T-helper 22 cell (primary cell): ENCODE data around the gene MAPKBP1.

ENCODE experiments used
- DNase-seq: peaks from one replicate; pipeline ENCODE4 v3.0.0-alpha.2; 2020; ENCODE audit warnings: low read depth

MAPKBP1 gene

DNA sequence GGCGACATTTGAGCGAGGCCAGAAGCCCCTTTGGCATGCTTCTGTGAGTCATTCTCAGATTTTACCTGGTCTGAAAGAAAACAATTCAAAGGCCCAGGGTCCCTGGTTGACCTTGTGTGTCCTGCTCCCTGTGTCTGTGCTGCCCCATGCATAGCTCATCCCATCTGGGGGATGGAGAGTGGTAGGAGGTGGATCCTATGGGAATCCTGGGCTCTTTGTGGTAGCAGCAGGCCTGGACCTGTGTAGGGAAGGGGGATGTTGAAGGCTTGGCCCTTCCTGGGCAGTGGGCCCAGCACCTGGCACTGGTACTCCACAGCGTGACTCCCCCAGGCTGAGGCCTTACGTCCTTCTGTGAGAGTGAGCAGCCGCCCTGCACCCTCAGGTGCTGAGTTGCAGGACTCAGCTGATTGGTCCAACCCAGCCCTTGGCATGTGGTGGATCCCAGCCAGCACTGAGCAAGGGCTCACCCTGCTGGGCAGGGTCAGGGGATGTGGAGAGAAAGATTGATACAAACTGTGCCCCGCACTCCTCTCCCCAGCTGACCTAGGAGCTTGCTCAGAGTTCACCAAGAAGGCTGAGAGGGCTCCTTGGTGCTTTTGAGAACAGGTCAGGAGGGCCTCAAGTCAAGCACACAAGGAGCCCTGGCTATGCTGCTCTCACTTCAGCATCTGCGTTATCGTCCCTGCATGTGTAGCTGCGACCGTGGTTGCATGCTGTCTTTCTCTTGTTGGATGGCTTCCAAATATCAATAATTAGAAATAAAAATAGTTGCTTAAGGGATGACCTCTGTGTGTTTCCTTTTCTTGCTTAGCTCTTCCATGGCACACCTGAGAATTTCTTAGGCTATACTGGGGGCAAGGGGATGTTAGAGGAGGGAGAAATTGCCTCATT, 32.3 kb downstream of the MAPKBP1 start:
- no peak for DNase-seq

DNA sequence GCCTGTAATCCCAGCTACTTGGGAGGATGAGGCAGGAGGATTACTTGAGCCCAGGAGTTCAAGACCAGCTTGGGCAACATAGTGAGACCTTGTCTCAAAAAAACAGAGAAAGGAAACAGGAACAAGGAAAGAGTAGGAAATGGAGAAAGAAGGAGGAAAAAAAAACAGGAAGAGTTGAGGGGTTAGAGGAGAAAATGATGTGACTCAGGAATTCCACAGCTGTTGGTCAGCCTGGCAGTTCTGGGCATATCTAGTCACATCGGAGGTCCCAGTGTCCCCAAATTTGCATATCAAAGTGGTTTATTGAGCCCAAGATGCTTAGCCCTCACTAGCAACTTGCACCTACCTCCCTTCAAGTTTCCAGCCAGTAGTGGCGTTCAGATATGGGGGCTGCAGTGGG, 34.8 kb downstream of the MAPKBP1 start:
- no peak for DNase-seq

DNA sequence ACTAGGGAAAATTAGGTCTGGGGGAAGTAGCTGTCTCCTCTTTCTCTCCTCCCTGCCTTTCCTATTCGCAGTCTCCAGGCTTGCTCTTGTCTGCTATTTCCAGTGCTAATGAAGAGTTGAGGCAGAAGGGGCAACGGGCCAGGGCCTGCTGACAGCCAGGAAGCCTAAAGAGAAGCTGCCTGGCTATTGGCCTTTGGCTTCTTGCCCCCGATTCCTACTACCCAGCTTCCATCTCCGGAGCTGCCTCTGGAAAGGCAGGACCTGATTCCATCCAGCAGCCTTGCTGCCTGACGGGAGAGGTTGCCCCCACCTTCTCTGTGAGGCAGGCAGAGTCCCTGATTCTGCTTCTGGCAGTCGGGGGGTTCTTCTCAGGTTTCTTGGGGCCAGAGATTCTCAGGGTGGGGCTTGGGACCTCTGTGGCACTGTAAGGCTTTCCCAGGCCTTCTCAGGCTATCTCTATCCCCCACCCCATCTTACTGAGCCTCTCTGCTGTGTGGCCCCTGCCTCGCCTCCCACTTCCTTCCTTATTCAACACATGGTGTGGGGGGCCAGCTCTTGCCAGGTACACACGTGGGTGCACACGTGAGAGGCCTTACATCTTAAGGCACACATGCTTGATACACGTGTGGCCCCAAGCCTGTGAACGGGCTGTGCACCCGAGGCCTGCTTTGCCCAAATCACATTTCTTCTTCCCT, 35.4 kb downstream of the MAPKBP1 start:
- DNase-seq, result no peak

DNA sequence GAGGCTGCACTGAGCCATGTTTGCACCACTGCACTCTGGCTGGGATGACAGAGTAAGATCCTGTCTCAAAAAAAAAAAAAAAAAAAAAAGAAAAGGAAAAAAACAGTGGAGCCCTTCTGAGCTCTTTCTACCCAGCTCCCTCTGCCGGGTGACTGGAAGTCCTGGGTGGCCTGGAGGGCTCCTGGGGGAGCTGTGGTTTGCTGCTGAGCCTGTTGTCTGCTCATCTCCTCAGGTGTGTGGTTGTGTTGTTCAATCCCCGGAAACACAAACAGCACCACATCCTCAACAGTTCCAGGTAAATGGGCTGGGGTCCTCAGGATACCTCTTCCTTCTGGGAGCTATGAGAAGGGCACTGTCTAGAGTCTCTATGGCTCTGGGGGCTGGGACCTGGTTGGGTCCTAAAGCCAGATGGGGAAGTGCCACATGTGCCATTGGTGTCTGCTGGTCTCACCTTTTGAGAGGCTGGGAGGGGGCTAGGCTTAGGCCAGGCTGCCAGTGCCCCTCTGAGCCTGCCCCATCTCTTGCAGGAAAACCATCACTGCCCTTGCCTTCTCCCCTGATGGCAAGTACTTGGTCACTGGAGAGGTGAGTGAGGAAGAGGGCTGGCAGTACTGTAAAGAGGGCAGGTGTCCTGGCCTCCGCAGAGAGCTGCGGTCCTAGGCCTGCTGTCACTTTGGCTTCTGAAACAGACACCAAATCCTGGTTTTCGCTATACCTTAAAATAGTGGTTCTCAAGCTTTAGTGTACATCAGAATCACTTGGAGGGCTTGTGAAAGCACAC, 36.6 kb downstream of the MAPKBP1 start:
- no peak for DNase-seq

DNA sequence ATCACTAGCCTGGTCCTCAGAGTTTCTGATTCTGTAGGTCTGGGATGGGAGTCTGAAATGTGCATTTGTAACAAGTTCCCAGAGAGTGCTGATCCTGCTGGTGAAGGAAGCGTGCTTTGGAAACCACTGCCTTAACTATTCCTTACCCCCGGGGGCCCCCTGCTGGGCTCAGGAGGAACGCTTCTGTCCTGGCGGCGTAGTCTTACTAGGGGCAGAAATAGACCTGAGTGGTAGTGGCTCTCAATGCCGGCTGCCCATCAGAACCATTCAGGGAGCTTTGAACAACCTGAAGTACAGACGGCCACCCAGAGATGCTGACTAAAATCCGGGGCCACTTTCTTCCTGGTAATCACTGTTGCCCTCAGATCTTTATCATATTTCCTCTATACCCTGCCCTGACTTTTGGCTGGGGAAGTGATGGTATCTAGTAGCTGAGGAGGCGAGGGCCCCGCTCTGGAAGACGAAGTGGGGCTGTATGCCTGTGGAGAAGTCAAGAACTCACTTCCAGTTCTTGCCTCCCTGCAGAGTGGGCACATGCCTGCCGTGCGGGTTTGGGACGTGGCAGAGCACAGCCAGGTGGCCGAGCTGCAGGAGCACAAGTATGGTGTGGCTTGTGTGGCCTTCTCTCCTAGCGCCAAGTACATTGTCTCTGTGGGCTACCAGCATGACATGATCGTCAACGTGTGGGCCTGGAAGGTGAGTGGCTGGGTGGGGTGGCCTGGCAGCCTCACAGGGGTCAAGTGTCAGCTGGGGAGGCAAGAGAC, 37.3 kb downstream of the MAPKBP1 start:
- DNase-seq, result peak; percentile 45

DNA sequence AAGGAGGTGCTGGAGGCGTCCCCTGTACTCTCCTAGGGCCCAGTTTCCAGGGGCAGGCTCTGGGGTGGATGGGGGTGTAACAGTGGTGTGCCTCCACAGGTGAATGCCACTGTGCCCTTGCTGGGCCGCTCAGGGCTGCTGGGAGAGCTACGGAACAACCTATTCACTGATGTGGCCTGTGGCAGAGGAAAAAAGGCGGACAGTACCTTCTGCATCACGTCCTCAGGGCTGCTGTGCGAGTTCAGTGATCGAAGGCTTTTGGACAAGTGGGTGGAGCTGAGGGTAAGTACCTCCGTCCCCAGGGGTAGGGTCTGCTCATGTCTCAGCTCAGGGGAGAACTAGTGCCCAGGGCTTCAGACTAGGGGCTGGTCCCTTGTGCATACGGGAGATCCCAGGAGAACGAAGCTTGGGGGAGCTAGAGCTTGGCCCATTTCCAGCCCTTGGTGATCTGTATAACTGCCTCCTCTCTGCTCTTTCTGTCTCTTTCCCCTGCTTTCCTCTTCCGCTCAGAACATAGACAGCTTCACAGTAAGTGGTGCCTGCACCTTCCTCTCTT, 38.6 kb downstream of the MAPKBP1 start:
- no peak for DNase-seq

DNA sequence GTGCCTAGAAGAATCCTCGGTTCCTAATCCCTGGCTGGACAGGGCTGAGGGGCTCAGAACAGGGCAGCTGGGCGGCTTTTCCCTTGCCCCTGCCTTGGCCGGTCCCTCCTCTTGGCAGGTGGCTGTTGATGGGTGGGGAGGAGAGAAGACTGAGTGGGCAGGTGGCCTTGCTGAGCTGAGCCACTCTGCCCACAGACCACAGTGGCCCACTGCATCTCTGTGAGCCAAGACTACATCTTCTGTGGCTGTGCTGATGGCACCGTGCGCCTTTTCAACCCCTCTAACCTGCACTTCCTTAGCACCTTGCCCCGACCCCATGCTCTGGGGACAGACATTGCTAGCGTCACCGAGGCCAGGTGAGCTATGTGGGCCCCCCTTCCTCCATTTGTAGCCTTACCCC, 39.1 kb downstream of the MAPKBP1 start:
- no peak for DNase-seq

DNA sequence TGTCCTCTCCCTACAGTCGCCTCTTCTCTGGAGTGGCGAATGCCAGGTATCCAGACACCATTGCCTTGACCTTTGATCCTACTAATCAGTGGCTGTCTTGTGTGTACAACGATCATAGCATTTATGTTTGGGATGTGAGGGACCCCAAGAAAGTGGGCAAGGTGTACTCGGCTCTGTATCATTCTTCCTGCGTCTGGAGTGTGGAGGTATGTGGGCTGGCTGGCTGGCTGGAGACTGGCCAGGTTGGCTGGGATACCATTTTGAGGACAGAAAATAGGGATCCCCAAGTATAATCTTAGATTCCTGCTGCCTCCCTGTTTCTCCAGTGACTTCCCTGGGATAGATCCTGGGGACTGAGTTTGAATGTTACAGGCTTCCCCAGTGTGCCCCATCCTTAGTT, 40.2 kb downstream of the MAPKBP1 start:
- no peak for DNase-seq

DNA sequence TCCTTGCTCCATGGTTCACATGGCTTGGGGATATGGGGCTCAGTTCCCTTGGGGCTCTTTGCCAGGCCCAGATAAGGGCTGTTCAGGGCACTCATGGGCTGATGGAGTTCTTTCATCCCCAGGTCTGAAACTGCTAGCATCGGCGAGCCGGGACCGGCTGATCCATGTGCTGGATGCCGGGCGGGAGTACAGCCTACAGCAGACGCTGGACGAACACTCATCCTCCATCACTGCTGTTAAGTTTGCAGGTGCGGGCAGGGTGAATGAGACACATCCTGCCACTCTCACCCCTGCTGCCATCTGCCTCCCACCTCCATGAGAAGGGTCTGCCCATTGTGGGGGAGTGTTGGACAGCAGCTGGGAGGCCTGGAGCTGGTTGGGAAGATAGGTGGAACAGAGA, 42.5 kb downstream of the MAPKBP1 start:
- no peak for DNase-seq

DNA sequence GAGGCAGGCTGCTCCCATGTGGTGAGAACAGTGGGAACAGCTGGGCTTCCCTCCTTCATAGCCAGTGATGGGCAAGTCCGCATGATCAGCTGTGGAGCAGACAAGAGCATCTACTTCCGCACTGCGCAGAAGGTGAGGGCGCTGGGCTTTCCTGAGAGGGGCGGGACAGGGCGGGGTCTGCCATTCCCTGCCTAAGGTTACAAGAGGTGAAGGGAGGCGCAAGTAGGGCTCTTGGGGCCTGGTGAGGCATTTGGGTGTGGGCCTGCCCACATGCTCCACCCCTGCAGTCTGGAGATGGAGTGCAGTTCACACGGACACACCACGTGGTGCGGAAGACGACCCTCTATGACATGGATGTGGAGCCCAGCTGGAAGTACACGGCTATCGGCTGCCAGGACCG, 43.0 kb downstream of the MAPKBP1 start:
- DNase-seq, result no peak

DNA sequence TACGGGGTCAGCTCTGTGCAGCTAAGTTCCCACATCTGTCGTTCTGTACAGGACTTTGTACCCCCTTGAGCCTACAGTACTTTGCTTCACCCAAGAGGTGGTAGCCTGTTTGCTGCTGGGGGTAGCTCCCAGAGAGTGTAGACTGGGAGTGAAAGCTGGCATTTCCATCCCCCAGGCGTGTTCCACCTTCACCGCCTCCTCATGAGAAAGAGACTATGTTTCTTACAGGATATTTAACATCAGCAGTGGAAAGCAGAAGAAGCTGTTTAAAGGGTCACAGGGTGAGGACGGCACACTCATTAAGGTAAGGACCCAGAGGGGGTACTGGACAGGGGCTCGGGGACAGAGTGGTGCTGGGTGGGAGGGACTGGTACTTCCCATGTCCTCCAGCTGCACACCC, 43.5 kb downstream of the MAPKBP1 start:
- DNase-seq, result no peak

DNA sequence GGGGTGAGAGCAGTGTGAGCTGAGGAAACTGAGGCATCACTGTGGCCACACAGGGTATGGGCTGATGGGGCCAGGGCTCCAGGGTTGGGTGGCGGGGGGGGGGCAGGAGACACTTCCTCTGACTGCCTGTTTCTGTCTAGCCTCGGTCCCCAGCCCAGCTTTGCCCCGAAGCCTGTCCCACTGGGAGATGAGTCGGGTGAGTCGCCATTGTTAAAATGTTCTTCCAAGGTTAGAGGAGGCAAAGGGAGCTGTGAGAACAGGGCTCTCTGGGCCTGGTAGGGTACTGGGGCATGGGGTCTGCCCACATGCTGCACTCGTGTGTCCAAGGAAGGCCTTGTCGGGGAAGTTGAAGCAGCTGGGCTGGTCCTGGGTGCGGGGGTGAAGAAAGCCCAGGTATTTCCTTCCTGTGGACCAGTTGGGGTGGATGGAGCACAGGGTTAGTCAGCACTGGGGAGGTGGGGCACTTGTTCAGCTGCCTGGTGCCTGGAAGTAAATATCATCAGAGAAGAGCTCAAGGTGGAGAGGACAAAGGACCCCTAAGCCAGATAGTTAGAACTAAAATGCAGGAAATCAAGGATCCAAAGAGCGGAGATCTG, 45.3 kb downstream of the MAPKBP1 start:
- DNase-seq, result no peak

DNA sequence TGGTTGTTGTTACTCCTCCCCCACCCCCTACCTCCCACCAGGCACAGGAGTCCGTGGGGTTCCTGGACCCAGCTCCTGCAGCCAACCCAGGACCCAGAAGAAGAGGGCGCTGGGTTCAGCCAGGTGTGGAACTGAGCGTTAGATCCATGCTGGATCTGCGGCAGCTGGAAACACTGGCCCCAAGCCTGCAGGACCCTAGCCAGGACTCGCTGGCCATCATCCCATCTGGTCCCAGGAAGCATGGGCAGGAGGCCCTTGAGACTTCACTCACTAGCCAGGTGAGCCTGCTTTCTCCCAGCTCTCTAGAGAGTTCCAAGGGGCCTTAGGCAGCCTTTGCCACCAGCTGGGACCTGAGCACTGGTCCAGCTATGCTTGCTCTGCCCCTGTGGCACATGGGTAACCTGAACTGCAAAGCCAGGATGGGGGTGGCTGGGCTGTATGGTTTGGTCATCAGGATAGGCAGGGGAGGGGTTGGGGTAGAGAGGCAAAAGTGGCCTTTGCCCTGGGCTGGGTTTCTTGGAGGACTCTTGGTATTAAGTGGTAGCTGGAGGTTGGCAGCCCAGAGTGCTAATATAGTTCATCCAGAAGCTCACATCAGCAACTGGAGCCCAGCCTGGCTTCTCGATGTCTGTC, 46.6 kb downstream of the MAPKBP1 start:
- DNase-seq, result no peak

DNA sequence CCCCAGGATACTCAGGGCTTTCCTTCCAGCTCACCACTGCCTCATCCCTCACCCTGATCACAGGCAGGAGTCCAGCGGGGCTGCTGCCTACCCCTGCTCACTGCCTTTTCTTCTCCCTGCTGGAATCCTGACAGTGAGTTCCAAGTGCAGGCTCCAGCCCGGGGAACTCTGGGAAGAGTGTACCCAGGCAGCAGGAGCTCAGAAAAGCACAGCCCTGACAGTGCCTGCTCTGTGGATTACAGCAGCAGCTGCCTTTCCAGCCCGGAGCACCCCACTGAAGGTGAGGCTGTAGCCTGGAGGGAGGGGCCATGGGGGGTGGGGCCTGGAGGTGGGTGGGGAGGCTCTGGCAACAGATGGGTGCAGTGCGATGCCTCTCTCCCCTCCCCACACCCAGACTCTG, 47.5 kb downstream of the MAPKBP1 start:
- DNase-seq, result no peak

DNA sequence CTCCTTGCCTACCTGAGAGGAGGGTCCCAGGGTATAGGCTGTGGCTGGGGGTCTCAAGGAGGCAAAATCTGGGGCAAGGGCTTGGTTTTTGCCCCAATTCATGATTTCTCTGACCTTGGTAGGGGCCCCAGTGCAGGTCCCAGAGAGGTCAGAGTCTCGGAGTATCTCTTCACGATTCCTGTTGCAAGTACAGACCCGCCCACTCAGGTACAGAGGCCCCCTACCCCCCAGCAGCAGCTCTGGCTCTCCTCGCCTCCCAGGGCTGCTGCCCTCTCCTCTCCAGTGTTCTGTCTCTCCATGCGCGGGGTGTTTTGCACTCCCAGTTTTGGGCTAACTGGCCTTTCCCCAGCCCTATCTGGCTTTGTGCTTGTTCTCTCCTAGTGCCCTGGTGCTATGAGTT, 48.2 kb downstream of the MAPKBP1 start:
- no peak for DNase-seq

DNA sequence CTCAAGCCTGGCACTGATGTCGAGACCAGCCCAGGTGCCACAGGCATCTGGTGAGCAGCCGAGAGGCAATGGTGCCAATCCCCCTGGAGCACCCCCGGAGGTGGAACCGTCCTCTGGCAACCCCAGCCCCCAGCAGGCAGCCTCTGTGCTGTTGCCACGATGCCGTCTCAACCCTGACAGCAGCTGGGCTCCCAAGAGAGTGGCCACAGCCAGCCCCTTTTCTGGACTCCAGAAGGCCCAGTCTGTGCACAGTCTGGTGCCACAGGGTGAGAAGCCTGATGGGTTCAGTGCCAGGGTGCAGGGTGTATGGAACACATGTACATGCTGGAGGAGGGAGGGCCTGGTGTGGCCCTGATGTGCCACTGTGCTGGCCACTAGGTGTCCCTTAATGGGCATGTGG, 48.7 kb downstream of the MAPKBP1 start:
- DNase-seq, result no peak

DNA sequence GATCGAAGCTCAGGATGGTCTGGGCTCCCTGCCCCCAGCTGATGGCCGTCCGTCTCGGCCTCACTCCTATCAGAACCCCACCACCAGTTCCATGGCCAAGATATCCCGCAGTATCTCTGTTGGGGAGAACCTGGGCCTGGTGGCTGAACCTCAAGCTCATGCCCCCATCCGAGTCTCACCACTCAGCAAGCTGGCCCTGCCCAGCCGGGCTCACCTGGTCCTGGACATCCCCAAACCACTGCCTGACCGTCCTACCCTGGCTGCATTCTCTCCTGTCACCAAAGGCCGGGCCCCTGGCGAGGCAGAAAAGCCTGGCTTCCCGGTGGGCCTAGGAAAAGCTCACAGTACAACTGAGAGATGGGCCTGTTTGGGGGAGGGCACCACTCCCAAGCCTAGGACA, 49.2 kb downstream of the MAPKBP1 start:
- no peak for DNase-seq

DNA sequence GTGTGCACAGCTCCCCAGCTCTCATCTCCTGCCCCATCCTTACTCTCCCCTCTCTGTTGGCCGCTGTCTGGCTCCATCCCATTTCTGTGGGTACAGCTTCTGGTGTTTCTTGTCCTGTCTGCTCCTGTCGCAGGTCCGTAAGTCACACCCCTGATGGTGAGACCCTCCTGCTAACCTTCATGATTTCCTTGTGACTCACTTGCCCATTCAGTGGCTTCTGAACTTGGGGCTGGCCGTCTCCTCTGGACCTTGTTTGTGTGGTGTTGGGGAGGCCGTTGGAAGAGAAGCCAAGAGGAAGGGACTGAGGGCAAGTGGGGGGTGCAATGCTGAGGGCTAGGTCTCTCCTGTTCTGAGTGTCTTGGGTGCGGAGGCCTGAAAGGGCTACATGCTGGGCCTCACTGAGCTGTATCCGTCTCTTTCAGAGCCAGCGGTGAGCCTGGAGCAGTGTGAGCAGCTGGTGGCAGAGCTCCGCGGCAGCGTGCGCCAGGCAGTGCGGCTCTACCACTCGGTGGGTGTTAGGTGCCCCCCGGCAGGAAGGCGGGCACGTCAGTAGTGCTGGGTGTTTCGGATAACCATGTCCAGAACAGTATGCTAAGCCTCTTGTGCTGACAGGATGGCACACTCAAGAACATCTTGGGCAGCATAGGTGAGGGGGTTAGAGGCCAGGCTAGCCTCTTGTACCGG, 49.9 kb downstream of the MAPKBP1 start:
- DNase-seq, result no peak

DNA sequence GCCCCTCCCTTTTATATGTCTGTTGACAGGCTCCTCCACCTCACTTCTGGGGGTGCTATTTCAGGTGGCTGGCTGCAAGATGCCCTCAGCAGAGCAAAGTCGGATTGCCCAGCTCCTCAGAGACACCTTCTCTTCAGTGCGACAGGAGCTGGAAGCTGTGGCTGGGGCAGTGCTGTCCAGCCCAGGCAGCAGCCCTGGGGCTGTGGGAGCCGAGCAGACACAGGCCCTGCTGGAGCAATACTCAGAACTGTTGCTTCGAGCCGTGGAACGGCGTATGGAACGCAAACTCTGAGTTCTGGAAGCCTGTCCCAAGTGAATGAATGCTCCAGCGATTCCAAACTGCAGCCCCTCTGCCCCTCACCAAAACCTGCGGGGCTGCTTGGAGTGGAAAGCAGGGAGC, 50.9 kb downstream of the MAPKBP1 start:
- DNase-seq, result no peak
